GDM1 (cell line): ENCODE data around the gene SMIM29.

Source experiments
- DNase-seq: peaks from one replicate; lab custom pipeline; 2025; lab: John Stamatoyannopoulos, UW

The SMIM29 gene

GRCh38 chr6:34240329-34241248 lies 8.2 kb downstream of the SMIM29 start:
- DNase-seq = no peak

- DNase-seq = no peak
Observed at GRCh38 chr6:34239893-34240292, 8.9 kb downstream of the SMIM29 start.

- DNase-seq = no peak
Observed at GRCh38 chr6:34239500-34239825, 9.3 kb downstream of the SMIM29 start.

- DNase-seq = no peak
Observed at GRCh38 chr6:34238585-34239499, 10.0 kb downstream of the SMIM29 start.

GRCh38 chr6:34237722-34238584 lies 10.9 kb downstream of the SMIM29 start:
- peak; percentile 46 for DNase-seq

- no peak for DNase-seq
Observed at GRCh38 chr6:34237316-34237721, 11.5 kb downstream of the SMIM29 start.

- DNase-seq = peak; percentile 82
Observed at GRCh38 chr6:34236443-34237315, 12.1 kb downstream of the SMIM29 start, which contains the start of gene HMGA1. TSS of gene HMGA1 (plus strand) at chr6:34236873. CDS start at chr6:34240781, 3,908 bp downstream.

GRCh38 chr6:34236131-34236442 lies 12.7 kb downstream of the SMIM29 start:
- DNase-seq = no peak

- DNase-seq = no peak
Observed at GRCh38 chr6:34235307-34236130, 13.3 kb downstream of the SMIM29 start.

- no peak for DNase-seq
Observed at GRCh38 chr6:34234667-34235306, 14.0 kb downstream of the SMIM29 start.

GRCh38 chr6:34233867-34234266 lies 14.9 kb downstream of the SMIM29 start:
- no peak for DNase-seq

- DNase-seq = no peak
Observed at GRCh38 chr6:34232901-34233300, 15.9 kb downstream of the SMIM29 start.

- no peak for DNase-seq
Observed at GRCh38 chr6:34231566-34232336, 17.1 kb downstream of the SMIM29 start.

GRCh38 chr6:34230653-34231371 lies 18.0 kb downstream of the SMIM29 start:
- peak; percentile 34 for DNase-seq

- DNase-seq = no peak
Observed at GRCh38 chr6:34229877-34230276, 18.9 kb downstream of the SMIM29 start.

GRCh38 chr6:34227761-34228421 lies 20.9 kb downstream of the SMIM29 start:
- no peak for DNase-seq

- DNase-seq = peak; percentile 67
Observed at GRCh38 chr6:34226731-34227586, 21.8 kb downstream of the SMIM29 start.
